Non-pigmented ciliary epithelial cell (primary cell): ENCODE data around the gene USP20.

Experiments
- DNase-seq: peaks from one replicate; pipeline ENCODE4 v3.0.0-alpha.2; 2010; ENCODE audit warnings: low read depth

USP20 gene

GRCh38 chr9:129919841-129920240, 84.6 kb downstream of the USP20 start:
- DNase-seq, result no peak

GRCh38 chr9:129921905-129922304, 86.6 kb downstream of the USP20 start:
- DNase-seq, result no peak

- DNase-seq, result no peak
These were observed 88.3 kb downstream of the USP20 start for GRCh38 chr9:129923589-129923988.

- DNase-seq, result no peak
These were observed 94.4 kb downstream of the USP20 start for GRCh38 chr9:129929496-129930125.

- no peak for DNase-seq
These were observed 95.5 kb downstream of the USP20 start for GRCh38 chr9:129930743-129931142.
